KMS-11 (cell line): ENCODE measurements around the gene MRPL10.

Source experiments
- H2AFZ ChIP-seq: fragments of 200-600 bp; sonication (generic); 2 replicates; pipeline ENCODE4 v1.6.1; 2016; ENCODE audit warnings: antibody characterized with exemption, mixed run types, low read depth
- H3K27ac ChIP-seq: fragments of 200-600 bp; sonication (generic); 2 replicates; pipeline ENCODE4 v1.6.1; 2016; ENCODE audit warnings: mild to moderate bottlenecking, mixed run types
- H3K27me3 ChIP-seq: fragments of 200-600 bp; sonication (generic); 2 replicates; pipeline ENCODE4 v1.6.1; 2017; ENCODE audit warnings: mild to moderate bottlenecking, low read depth, mixed run types, moderate library complexity; ENCODE audit not compliant: insufficient read depth
- H3K36me3 ChIP-seq: fragments of 200-600 bp; sonication (generic); 2 replicates; pipeline ENCODE4 v1.6.1; 2017; ENCODE audit warnings: mild to moderate bottlenecking, mixed run types; ENCODE audit not compliant: insufficient read depth
- H3K4me1 ChIP-seq: fragments of 200-600 bp; sonication (generic); 2 replicates; pipeline ENCODE4 v1.6.1; 2016; ENCODE audit warnings: mild to moderate bottlenecking, low read depth, mixed run types; ENCODE audit not compliant: poor library complexity, severe bottlenecking
- H3K4me2 ChIP-seq: fragments of 200-600 bp; sonication (generic); 2 replicates; pipeline ENCODE4 v1.7.0; 2016; ENCODE audit warnings: mild to moderate bottlenecking, mixed run types
- H3K4me3 ChIP-seq: fragments of 200-600 bp; sonication (generic); IDR thresholded peaks from 2 replicates; pipeline ENCODE4 v1.6.1; 2017; ENCODE audit warnings: low read depth, low read length, mixed read lengths; ENCODE audit not compliant: insufficient read depth
- H3K79me2 ChIP-seq: fragments of 200-600 bp; sonication (generic); 2 replicates; pipeline ENCODE4 v1.6.1; 2016; ENCODE audit warnings: low read depth, mixed run types; ENCODE audit not compliant: insufficient read depth
- H3K9ac ChIP-seq: fragments of 200-600 bp; sonication (generic); 2 replicates; pipeline ENCODE4 v1.6.1; 2016; ENCODE audit warnings: mild to moderate bottlenecking, mixed run types
- H4K20me1 ChIP-seq: fragments of 200-600 bp; sonication (generic); 2 replicates; pipeline ENCODE4 v1.6.1; 2016; ENCODE audit warnings: mild to moderate bottlenecking, mixed run types; ENCODE audit not compliant: insufficient read depth
- TF ChIP-seq, protein P1 (sequence below): fragments of 200-600 bp; sonication (generic); conservative IDR thresholded peaks from 2 replicates; pipeline ENCODE4 v1.6.1; 2017; ENCODE audit warnings: low read depth, mild to moderate bottlenecking, antibody characterized with exemption, low read length, moderate library complexity, mixed read lengths

MRPL10 gene

DNA sequence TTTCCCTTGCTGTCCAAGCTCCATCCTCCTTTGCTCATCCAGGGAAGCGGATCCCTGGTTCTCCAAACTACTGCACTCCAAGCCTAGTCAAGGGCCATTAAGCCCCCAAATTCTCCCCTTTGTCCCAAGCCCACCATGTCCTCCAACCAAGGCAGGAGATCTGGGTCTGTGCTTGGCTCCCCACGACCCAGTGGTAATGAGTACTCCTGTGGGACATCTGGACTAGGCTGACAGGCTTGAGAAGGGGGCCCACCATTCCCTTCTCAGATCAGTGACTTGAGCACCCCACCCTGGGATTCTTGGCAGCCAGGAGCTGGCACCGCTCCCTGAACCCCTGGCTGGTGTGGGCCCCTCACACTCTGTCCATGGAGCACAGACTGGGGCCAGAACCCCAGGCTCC is 26.9 kb downstream of the MRPL10 start:
- no peaks in the 10 kb centered on the region for H3K79me2 ChIP-seq
- H3K4me3 ChIP-seq: no peak overlapping the region
- H3K27ac ChIP-seq: no peak overlapping the region
- H4K20me1 ChIP-seq: no peaks in the 10 kb centered on the region
- no peak overlapping the region for H2AFZ ChIP-seq
- TF ChIP-seq, protein P1, sequence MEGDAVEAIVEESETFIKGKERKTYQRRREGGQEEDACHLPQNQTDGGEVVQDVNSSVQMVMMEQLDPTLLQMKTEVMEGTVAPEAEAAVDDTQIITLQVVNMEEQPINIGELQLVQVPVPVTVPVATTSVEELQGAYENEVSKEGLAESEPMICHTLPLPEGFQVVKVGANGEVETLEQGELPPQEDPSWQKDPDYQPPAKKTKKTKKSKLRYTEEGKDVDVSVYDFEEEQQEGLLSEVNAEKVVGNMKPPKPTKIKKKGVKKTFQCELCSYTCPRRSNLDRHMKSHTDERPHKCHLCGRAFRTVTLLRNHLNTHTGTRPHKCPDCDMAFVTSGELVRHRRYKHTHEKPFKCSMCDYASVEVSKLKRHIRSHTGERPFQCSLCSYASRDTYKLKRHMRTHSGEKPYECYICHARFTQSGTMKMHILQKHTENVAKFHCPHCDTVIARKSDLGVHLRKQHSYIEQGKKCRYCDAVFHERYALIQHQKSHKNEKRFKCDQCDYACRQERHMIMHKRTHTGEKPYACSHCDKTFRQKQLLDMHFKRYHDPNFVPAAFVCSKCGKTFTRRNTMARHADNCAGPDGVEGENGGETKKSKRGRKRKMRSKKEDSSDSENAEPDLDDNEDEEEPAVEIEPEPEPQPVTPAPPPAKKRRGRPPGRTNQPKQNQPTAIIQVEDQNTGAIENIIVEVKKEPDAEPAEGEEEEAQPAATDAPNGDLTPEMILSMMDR: no peak
- H3K27me3 ChIP-seq: 0 out of 2 replicates have a peak, but pooled peaks cover 7% of the 10 kb centered on the region
- H3K9ac ChIP-seq: no peak overlapping the region
- no peaks in the 10 kb centered on the region for H3K36me3 ChIP-seq
- no peaks in the 10 kb centered on the region for H3K4me1 ChIP-seq
- H3K4me2 ChIP-seq: no peak overlapping the region

DNA sequence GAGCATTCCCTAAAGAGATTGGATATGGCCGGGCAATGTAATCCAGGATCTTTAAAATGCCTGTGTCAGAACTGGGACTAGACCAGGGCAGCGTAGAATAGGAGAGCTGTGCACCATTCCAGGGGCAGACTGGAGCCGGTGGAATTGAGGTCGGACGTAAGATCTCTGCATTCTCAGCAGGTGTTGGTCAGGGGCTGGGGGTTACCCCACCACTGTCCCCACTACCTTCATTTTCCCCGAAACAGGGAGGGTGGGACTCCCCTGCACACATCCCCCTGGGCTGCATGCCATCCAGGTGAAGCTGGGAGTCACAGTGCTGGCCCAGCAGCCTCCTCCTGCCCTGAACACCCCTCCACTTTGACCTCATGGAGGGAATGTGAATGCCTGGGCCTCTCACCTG is 27.6 kb downstream of the MRPL10 start:
- no peak overlapping the region for H3K4me2 ChIP-seq
- no peaks in the 10 kb centered on the region for H3K79me2 ChIP-seq
- H2AFZ ChIP-seq: no peak overlapping the region
- H3K27me3 ChIP-seq: 0 out of 2 replicates have a peak, but pooled peaks cover 7% of the 10 kb centered on the region
- no peaks in the 10 kb centered on the region for H3K4me1 ChIP-seq
- H3K4me3 ChIP-seq: no peak overlapping the region
- H3K36me3 ChIP-seq: no peaks in the 10 kb centered on the region
- TF ChIP-seq, protein P1: no peak
- no peaks in the 10 kb centered on the region for H4K20me1 ChIP-seq
- no peak overlapping the region for H3K27ac ChIP-seq
- H3K9ac ChIP-seq: no peak overlapping the region

DNA sequence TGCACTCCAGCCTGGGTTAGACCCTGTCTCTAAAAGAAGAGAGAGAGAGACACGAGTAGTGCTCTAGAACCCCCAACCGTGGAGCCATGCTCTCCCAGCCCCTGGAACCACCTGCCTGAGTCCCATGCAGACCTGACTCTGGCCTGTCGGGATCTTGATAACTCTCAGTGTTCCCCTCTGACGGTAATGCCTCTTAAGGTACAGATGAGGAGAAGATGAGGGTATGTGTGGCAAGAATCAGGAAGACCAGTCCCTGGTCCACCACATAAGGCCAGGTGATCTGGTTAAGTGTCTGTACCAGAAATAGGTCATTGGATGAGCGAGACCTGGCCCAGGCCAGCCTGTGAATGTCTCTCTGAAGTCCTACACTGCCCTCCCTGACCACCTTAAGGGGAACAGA is 28.1 kb downstream of the MRPL10 start:
- Histone ChIP-seq H3K4me1 (no peaks in the 10 kb centered on the region), H2AFZ (no peak overlapping the region), H3K4me2 (no peak overlapping the region), H3K27me3 (0 out of 2 replicates have a peak, but pooled peaks cover 7% of the 10 kb centered on the region), H3K36me3 (no peaks in the 10 kb centered on the region), H4K20me1 (no peaks in the 10 kb centered on the region), H3K27ac (no peak overlapping the region), H3K4me3 (no peak overlapping the region), H3K9ac (no peak overlapping the region), H3K79me2 (no peaks in the 10 kb centered on the region)
- TF ChIP-seq, protein P1: no peak

DNA sequence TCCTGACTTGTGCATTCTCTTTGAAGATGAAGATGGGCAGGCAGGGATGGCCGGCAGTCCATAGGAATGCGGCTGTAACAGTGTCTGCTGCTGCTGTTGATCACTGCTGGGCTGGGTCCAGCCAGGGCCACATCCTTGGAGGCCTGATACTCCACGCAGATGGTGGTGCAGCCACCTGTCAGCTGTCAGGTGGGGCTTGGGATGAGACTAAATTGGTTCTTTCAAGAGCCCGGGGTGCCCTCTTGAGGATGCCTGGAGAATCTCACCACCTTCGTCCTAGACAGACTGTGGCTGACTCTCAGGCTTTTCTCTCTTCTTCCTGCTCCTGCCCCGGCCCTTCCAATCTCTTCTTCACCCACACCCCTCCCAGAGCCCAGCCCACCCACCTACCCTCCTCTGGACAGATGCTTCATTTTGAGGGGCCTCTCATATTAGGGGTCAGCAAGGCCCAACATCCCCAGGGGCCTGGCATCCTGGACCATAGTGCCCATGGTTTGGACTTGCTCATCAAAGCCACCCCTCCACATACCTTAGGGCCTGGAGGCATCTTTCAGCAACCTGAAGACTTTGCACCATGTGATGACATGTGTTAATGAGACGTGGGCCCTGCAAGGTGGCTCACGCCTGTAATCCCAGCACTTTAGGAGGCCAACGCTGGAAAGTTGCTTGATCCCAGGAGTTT is 28.9 kb downstream of the MRPL10 start:
- Histone ChIP-seq H4K20me1 (no peaks in the 10 kb centered on the region), H3K27ac (no peak overlapping the region), H3K36me3 (no peaks in the 10 kb centered on the region), H3K79me2 (no peaks in the 10 kb centered on the region), H3K4me3 (no peak overlapping the region), H3K4me2 (no peak overlapping the region), H3K4me1 (no peaks in the 10 kb centered on the region), H2AFZ (no peak overlapping the region), H3K9ac (no peak overlapping the region), H3K27me3 (0 out of 2 replicates have a peak, but pooled peaks cover 10% of the 10 kb centered on the region)
- TF ChIP-seq, protein P1: peak; percentile 76
